OCI-M2 (cell line): ENCODE data around the gene ATXN1.
A peak's percentile ranks its signal among the peaks of the same experiment; 100 is the strongest.
"Not testable (repeated sequence)": the region's sequence is repeated elsewhere in the genome, so short reads cannot be mapped to it uniquely, and the experiment has no call there.

Experiments used
- DNase-seq: peaks from one replicate; lab custom pipeline; 2025; ENCODE audit not compliant: unreplicated experiment; lab: John Stamatoyannopoulos, UW

Gene ATXN1

DNA sequence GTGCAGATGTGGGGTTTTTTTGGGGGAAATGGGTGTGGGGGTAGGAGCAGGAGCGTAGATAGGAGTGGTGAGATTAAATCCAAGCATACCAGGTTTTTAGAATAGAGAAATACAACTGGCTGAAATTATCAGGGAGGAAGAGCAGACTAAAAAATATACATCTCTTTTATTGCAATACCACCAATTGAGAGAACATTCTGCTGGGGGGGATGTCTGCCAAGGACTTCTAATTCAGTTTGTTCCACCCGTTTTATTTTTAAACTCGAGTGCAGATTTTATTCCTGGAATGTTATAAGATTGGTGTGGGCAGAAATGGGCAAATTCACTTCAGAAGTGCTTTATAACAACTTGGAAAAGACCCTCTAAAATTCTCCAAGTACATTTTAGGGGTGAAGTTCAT lies 330.2 kb downstream of the ATXN1 start:
- no peak for DNase-seq

DNA sequence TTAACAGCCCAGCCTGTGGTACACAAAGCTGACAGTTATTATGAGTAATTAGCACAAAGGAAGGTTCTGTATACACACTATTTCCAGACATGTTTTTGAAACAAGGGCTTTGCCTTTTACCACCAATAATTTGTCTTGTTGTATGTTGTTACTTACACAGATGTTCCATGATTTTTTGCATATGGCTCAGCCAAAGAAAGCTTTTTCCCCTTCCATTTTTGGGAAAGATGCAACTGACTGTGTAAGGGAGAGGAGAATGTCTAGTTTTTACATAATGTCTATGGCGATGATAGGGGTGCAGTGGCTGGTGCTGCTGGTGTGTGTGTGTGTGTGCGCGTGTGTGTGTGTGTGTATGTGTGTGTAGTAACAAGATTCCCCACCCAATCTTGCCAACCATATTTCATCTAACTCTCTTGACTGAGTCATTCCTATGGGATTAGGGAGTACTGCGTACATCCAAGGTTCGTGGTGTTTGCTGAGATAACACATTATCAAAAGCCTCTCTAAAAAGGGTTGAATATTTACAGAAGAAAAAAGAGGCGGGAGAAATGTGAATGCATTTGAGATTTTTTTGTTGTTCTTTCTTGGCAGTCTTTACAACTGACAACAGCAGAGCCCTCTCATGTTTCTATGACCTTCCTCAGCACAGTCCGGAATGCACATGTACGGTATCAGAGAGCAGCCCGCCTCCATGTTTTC lies 330.7 kb downstream of the ATXN1 start:
- DNase-seq = no peak

DNA sequence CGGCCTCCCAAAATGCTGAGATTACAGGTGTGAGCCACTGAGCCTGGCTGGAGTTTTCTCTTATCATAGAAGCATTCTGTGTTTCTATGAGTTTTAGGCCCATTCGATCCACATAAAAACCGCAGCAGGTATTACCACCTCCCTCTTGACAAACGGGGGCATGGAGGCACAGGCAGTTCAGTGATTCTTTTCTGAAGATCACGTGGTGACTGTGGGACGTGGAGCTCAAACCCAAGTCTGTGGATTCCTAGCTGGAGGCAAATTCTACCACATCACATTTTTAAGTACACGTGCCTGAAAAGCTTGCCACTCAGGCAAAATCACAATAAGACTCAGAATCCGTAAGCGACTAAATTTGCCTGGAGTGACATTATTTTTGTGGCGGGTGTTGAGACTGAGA lies 331.6 kb downstream of the ATXN1 start:
- DNase-seq = no peak

DNA sequence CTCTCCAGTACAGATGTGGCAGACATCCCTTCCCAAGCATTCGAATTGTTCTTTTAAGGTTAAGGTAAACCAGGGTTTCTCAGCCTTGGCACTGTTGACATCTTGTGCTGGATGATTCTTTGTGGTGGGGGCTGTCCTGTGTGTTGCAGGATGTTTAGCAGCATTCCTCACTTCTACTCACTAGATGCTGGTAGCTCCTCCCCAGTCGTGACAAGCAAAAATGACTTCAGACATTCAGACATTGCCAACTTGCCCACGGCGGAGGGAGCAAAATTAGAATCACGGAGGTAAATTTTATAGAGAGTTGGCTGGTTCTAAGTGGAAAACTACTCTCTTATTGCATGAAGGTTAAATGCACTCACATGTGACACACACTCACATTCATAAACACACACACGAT lies 334.1 kb downstream of the ATXN1 start:
- no peak for DNase-seq

DNA sequence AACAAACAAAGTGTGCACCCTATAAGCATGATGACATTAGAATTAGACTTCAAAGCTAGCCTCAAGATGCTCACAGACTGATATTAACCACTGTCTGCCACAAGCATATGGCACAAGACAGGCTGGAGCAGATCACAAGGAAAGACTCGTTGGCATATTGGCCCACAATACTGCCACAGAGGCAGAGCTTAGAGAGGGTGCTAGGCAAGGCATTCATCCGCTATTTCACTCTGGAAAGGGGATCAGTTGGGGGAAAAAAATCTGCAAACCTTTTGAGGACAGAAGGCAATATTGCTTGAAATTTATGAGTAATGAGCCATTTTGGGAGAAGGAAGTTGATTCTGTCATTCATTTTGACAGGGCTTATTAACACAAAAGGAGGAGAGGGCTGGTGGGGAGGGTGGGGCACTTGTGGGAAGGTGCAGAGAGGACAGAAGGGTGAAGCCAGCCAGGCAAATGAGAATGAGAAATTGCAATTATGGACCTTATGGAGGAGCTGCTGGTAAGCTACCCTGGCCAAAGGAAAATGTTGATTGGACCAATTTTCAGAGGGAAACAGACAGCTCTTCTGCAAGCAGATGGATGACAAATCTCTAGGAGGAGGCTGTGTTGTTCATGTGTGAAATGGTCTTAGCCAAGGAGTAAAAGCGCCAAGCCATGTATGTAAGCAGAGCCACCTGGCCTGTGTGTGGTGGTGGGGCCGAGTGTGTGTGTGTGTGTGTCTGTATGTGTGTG lies 335.2 kb downstream of the ATXN1 start:
- DNase-seq = no peak

DNA sequence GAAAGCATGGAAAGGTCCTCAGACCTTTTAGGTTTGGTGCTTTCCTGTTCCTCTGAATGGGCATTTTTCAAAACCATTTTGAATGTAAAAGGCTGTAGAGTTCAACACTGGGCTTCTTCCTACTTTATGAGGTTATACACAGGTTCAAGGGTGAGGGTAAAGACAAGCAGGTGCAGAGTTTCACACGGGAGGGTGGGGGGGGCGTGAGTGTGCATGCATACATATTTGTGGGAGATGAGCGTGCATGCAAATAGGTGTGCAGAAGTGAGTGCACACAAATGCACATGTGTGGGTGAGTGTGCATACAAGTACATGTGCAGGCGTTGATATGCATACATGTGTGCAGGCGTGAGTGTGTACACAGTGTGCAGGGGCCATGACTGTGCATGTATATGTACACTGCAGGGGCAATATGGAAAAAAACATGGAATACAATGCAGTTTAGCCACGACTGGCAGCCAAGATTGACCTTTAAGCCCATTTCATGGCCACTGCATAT lies 339.7 kb downstream of the ATXN1 start:
- no peak for DNase-seq

DNA sequence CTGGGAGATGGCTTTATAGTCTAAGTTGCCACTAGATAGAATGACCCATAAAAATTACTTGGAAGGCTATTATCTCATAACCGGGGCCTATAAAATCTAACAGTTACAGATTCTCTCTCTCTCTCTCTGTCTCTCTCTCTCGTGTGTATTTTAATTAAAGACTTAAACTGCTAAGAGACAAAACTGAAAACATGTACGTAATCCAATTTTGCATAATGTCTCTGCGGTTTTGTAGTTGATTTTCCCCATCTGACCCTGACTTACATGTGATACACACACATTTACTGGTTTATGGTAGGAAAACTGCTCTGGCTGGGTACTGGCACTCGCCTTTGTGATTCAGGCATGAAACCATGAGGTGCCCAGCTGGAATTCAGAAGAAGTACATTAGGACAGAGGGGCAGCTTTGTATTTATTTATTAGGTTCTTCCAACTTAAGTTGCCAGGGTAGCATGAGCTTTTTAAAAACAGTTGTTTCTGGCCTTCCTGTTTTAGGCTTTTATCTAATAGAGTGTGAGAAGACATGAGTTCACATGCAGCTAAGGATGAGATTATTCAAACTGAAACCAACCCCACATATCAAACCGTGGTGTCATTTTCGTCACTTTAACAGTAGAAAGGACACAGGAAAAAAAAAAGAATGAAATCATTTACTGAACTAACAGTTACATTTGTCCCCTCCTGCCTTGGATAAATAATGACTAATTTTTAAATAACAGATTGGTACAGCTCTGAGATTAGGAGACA lies 340.4 kb downstream of the ATXN1 start:
- DNase-seq = no peak

DNA sequence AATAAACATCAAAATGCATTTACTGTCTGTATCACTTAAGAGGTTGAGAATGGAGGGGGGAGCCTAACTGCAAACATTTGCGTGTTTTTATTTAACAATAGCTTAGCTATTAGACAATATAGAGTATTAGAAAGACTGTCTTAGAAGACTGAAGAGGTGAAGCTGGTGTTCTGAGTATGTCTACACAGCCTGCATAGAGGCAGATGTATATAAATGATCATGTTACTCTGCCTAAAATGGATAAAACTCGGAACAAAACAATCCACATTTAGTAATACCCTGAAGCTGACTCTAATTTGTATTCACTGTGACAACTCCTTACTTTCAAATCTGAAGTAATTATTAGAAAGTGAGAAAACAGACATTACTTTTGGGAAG lies 340.9 kb downstream of the ATXN1 start:
- no peak for DNase-seq

DNA sequence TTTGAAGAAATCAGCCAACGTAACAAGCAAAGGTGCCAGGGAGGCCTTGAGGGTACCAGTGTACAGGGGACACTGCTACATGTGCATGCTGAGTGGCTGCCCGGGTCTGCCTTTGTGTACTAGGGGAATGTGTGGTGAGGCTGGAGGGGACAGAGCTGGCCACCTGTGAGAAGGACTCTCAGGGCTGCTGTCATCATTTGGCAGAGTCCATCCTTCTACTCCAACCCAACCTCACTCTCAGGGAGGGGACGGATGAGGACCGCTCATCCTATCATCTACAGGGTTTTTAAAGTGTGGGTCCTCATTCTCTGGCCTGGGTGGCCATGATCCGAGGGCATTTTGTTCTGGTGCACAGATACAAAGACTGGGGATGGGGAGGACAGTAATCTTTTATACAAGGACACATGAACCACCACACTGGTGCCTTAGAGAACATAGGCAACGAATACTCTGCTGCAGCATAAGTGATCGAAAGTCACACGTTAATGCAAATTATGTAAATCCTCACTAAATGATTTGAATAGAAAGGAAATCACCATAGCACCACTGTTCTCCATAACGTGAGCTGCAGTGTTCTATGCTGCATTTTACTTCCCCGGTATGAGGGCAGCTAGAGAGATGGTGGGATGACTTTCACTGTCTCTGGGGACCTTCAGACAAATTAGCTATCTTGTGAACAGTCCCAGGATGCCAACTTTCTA lies 341.5 kb downstream of the ATXN1 start:
- no peak for DNase-seq

DNA sequence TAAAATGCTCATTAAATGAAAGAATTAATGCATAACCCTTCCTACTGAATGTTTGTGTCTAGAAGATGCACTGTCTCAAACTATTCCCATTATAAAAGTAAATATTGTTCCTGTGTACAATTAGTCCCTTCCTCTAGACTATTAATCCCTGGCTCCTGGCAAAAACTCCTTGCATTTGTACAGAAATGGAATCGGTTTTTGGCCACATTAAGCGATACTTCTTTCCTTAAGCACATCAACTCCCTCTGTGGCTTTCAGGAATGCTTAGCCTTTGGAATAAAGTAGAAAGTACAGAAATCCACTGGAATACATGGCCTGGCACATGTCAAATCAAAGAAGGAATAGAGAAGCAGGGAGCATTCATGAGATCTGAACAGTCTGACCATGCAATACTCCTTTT lies 343.1 kb downstream of the ATXN1 start:
- DNase-seq = no peak

DNA sequence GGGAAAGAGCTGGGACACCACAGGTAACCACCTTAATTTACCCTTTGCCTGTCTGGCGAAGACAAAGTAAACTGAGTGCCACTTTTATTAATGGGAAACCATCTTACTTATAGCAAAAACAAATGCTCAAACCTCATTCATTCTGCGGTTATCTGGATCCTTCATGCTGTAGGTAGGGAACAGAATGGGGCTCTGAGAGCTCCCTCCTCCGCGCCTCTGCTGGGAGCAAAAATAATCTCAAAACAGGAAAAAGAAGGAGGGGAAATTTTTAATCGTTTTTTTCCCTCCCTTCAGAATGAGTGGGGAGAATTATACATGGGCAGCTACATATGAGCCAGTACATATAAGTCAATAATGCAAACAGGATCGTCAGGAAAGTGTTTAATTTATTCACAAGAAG lies 345.6 kb downstream of the ATXN1 start:
- DNase-seq = no peak

DNA sequence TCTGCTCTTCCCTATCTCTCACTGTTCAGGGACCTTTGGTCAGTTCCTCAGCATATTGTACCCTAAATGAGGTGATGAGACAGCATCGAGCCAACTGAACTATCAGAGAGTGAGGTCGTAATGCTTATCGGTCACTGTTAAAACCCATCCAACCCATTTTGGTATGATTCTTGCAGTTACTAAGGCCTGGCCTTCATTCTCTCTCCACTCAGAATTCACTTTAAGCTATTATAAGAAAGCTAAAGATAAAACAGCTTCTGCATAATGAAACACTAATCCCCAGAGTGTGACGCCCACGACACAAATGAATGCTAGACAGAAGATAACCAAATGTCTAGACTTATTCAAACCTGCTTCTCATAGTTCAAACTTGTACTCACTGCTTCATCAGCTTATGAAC lies 347.1 kb downstream of the ATXN1 start:
- DNase-seq = no peak

DNA sequence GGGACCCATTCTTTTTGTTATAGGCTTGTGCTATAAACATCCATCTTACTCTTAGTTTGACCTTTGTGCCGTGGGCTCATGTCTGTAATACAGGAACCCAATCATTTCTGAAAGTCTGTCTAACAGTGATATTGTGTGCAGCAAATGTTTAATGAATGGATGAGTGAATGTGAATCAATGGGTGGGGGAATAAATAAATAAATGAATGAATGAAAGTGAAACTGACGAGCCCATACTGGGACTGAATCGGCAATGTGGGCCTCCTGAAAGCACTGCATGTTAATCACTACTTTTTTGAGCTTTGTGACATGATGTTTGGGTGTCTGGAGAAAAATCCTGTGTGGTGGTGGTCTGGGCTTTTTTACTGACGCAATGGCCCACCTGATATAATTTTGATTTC lies 347.9 kb downstream of the ATXN1 start:
- no peak for DNase-seq

DNA sequence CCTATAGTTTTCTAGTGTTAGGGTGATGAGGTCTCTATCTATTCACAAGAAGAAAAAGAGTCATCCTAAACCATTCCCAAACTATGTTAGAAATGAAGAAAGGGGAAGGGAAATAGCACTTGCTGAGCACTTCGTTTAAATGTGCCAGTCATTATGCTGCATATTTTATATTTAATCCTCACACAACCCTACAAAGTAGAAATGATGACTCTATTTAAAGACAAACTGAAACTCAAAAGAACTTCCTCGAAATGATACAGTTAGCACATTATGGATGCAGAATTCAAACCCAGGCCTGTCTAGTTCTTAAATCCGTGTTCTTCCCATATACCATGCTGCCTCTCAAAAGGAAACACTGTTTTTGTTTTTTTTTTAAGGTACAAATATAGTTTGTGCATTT lies 348.3 kb downstream of the ATXN1 start:
- no peak for DNase-seq

DNA sequence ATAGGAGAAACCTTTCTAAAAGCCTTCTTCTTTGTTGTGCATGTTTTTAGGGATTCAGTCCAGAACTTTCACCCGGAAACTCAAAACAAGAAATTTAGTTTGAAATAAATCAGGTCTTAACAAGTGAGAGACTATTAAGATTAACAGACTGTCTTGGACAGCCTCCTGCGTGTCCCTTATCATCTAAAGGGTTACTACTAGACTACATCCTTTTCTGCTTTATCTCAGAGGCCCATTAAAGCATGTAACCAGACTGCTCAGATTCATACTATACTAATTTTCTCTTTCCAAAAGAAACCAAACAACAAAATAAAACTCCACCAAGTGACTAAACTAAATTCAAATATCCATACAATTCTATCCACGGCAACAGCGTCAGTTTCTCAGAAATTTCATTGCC lies 349.1 kb downstream of the ATXN1 start:
- no peak for DNase-seq

DNA sequence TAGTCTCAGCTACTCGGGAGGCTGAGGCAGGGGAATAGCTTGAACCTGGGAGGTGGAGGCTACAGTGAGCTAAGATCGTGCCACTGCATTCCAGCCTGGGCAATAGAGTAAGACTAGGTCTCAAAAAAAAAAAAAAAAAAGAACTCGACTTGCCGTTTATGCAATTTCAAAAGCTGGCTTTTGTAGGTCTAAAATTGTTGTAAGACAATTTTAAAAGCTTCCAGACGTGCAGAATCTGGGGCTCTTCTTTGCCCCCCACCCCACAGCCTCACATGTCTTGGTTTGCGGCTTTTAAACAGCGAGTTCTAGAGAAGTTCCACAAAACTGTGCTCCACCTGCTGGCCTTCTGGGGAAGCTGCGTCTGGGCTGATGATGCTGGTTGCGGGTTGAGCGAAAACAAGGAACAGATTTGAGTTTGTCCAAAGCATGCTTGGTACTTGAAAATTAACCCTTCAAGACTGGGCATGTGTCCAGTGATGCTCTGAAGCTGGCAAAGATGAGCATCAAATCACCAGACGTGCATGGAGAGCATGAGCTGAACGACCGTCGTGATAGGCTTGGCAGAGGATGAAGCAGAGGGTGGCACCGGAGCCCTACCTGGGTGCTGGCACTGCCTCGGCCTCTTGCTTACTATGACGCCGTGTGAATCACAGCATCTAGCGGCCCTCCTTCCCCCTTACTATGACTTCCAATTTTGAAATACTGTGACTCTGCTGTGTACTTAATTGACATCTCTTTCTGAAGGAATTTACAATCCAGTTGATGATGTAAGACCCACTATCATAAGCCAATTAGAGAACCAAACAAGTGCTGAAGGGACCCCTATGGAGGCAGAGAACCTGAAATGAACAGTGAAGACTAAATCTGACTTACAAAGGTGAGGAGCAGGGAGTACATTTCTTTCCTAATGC lies 351.5 kb downstream of the ATXN1 start:
- DNase-seq = peak; percentile 15

DNA sequence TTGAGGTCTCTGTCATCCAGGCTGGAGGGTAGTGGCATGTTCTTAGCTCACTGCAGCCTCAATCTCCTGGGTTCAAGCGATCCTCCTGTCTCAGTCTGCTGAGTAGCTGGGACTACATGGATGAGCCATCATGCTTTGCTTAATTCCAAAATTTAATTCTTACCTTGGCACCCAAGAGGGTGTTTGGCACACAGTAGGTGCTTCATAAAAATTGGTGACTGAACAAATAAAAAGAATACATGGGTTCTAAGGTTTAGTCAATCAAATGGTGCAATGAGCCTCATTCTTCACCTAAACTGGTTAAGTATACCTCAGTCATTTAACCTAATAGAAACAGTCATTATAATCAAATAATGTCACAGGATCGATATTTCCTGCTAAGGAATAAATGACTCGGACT lies 352.5 kb downstream of the ATXN1 start:
- no peak for DNase-seq

DNA sequence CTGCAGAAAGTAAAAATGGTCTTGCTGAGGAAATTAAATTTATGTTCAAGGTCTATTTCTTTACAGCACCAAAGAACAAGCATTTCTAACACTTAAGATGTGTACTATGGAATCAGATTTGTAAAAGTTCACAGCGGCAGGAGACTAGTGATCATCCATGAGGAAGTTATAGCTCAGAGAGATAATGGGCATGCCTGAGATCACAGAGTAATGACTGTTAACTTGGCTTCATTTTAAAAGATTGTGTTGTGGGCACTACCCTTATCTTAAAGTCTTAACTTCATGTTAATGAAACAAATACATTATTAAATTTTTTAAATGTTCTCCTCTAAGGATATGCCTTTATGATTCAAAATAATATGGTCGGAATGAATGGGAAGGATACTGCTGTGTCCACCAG lies 354.3 kb downstream of the ATXN1 start:
- DNase-seq = no peak

DNA sequence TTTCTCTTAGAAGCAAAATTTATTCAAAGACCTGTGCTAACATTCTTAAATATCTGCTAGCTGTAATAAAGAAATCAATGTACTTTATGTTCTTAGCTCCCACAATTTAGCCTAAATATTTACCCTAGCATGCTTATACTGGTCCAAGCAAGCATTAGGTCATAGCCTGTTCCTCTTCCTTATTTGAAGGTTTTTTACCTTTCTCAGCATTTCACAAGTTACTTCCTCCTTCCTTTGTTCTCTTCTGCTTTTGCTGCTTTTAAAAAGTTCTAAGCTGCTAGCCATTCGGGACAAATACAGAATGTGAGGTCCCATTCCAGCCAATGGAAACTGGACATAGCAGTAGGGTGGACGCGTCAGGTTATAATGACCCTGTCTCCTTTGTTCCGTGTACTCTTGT lies 354.7 kb downstream of the ATXN1 start:
- DNase-seq = not testable (repeated sequence)

DNA sequence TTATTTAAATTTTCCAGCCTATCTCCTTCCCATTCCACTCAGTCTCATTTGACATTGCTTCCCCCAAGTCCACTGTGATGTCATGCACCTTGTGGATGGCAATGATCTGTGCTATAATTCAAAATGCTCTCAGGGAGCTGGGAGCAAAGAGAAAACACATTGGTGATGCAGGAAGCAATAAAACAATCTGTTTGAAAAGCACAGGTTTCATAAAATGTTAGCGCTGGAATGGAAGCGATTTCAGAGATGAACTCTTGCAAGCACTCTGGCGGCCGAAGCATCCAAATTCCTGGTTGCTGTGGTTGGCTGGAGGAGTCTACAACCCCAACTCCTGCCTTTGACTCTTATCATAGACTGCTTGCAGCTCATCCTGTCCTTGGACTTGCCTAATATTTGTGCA lies 355.9 kb downstream of the ATXN1 start:
- DNase-seq = no peak
